H9 (cell line): ENCODE measurements around the gene DNAI2. TPM values are rescaled to one million over a fixed set of nuclear protein-coding genes. Genes with fewer than 3 reads are reported as not detected.

Experiments
- DNase-seq: peaks from one replicate; pipeline ENCODE4 v3.0.0-alpha.2; 2017
- H2AFZ ChIP-seq: one replicate; pipeline ENCODE4 v1.6.1; 2013; ENCODE audit warnings: mild to moderate bottlenecking, low read length, control low read depth, moderate library complexity
- H2AK5ac ChIP-seq: 2 replicates; pipeline ENCODE4 v1.6.1; 2013; ENCODE audit warnings: low read length, control low read depth, mixed read lengths; ENCODE audit not compliant: insufficient read length
- H2BK120ac ChIP-seq: one replicate; pipeline ENCODE4 v1.6.1; 2013; ENCODE audit warnings: low read depth, mild to moderate bottlenecking, low read length, control low read depth, inconsistent platforms; ENCODE audit not compliant: poor library complexity, severe bottlenecking
- H2BK12ac ChIP-seq: 2 replicates; pipeline ENCODE4 v1.6.1; 2013; ENCODE audit warnings: low read length, control low read depth, mixed read lengths, low read depth; ENCODE audit not compliant: insufficient read length
- H2BK15ac ChIP-seq: 2 replicates; pipeline ENCODE4 v1.6.1; 2013; ENCODE audit warnings: low read depth, low read length, control low read depth
- H2BK20ac ChIP-seq: one replicate; pipeline ENCODE4 v1.6.1; 2013; ENCODE audit warnings: low read depth, mild to moderate bottlenecking, low read length, control low read depth, inconsistent platforms; ENCODE audit not compliant: poor library complexity, severe bottlenecking
- H2BK5ac ChIP-seq: 2 replicates; pipeline ENCODE4 v1.6.1; 2013; ENCODE audit warnings: low read length, control low read depth, mixed read lengths; ENCODE audit not compliant: insufficient read length
- H3K14ac ChIP-seq: 2 replicates; pipeline ENCODE4 v1.6.1; 2013; ENCODE audit warnings: low read length, control low read depth; ENCODE audit not compliant: insufficient read depth
- H3K18ac ChIP-seq: 2 replicates; pipeline ENCODE4 v1.6.1; 2013; ENCODE audit warnings: low read depth, mild to moderate bottlenecking, mixed read lengths, low read length, control low read depth; ENCODE audit not compliant: insufficient read length
- H3K23ac ChIP-seq: 2 replicates; pipeline ENCODE4 v1.6.1; 2013; ENCODE audit warnings: low read length, control low read depth, mixed read lengths, low read depth; ENCODE audit not compliant: insufficient read length
- H3K23me2 ChIP-seq: 2 replicates; pipeline ENCODE4 v1.6.1; 2013; ENCODE audit warnings: low read depth, mild to moderate bottlenecking, mixed read lengths, low read length, control low read depth; ENCODE audit not compliant: insufficient read length, poor library complexity, severe bottlenecking
- H3K27ac ChIP-seq: 2 replicates; pipeline ENCODE4 v1.5.1; 2013; ENCODE audit warnings: low read length, control low read depth, mixed read lengths, low read depth; ENCODE audit not compliant: insufficient read length
- H3K27me3 ChIP-seq: 2 replicates; pipeline ENCODE4 v1.6.1; 2013; ENCODE audit warnings: low read length, control low read depth, inconsistent platforms; ENCODE audit not compliant: insufficient read depth
- H3K4ac ChIP-seq: 2 replicates; pipeline ENCODE4 v1.6.1; 2013; ENCODE audit warnings: low read depth, mild to moderate bottlenecking, control low read depth, inconsistent platforms, low read length, moderate library complexity
- H3K4me1 ChIP-seq: 2 replicates; pipeline ENCODE4 v1.6.1; 2013; ENCODE audit warnings: low read length, control low read depth, inconsistent platforms; ENCODE audit not compliant: insufficient read depth
- H3K4me2 ChIP-seq: 2 replicates; pipeline ENCODE4 v1.6.1; 2013; ENCODE audit warnings: low read length, control low read depth, mixed read lengths; ENCODE audit not compliant: insufficient read length, insufficient read depth
- H3K56ac ChIP-seq: 2 replicates; pipeline ENCODE4 v1.6.1; 2013; ENCODE audit warnings: low read depth, mild to moderate bottlenecking, mixed read lengths, low read length, control low read depth; ENCODE audit not compliant: insufficient read length
- H3K79me1 ChIP-seq: 2 replicates; pipeline ENCODE4 v1.6.1; 2013; ENCODE audit warnings: low read depth, mild to moderate bottlenecking, moderate library complexity, low read length, control low read depth, inconsistent platforms; ENCODE audit not compliant: insufficient read depth, poor library complexity, severe bottlenecking
- H3K79me2 ChIP-seq: 2 replicates; pipeline ENCODE4 v1.6.1; 2013; ENCODE audit warnings: low read length, control low read depth, inconsistent platforms; ENCODE audit not compliant: insufficient read depth
- H3K9ac ChIP-seq: 2 replicates; pipeline ENCODE4 v1.6.1; 2013; ENCODE audit warnings: low read length, control low read depth, mixed read lengths; ENCODE audit not compliant: insufficient read length; ENCODE audit errors: extremely low read depth
- H3K9me3 ChIP-seq: one replicate; pipeline ENCODE4 v1.6.1; 2013; ENCODE audit warnings: low read depth, low read length, inconsistent platforms; ENCODE audit not compliant: control insufficient read depth
- H3T11ph ChIP-seq: one replicate; pipeline ENCODE4 v1.6.1; 2013; ENCODE audit warnings: mild to moderate bottlenecking, low read length, control low read depth, inconsistent platforms
- H4K20me1 ChIP-seq: one replicate; pipeline ENCODE4 v1.6.1; 2013; ENCODE audit not compliant: control insufficient read depth, insufficient read length, insufficient read depth
- H4K5ac ChIP-seq: 2 replicates; pipeline ENCODE4 v1.6.1; 2013; ENCODE audit warnings: low read depth, mild to moderate bottlenecking, mixed read lengths, low read length, control low read depth; ENCODE audit not compliant: insufficient read length
- H4K8ac ChIP-seq: replicated peaks from 2 replicates; pipeline ENCODE4 v1.6.1; 2013; ENCODE audit warnings: low read length, control low read depth, mixed read lengths, low read depth; ENCODE audit not compliant: insufficient read length
- H4K91ac ChIP-seq: 2 replicates; pipeline ENCODE4 v1.6.1; 2013; ENCODE audit warnings: low read depth, mild to moderate bottlenecking, moderate library complexity, mixed read lengths, low read length, control low read depth; ENCODE audit not compliant: insufficient read length
- H3K27ac Mint-ChIP-seq, 3 experiments: 2 replicates in 2 of 3; 3 replicates in 1 of 3; pipeline ENCODE4 v1.8.0; 2020 to 2021; ENCODE audit warnings: mixed read lengths in 3 of 3, mild to moderate bottlenecking in 1 of 3, moderate library complexity in 1 of 3
- H3K27me3 Mint-ChIP-seq: 2 replicates; pipeline ENCODE4 v1.8.0; 2021; ENCODE audit warnings: low read depth, mild to moderate bottlenecking, moderate library complexity, mixed read lengths
- H3K36me3 Mint-ChIP-seq, 3 experiments: 2 replicates in 2 of 3; 3 replicates in 1 of 3; pipeline ENCODE4 v1.8.0; 2020 to 2021; ENCODE audit warnings: low read depth in 3 of 3, mixed read lengths in 3 of 3; ENCODE audit not compliant: insufficient read depth in 1 of 3
- H3K4me1 Mint-ChIP-seq, 2 experiments: 2 replicates each; pipeline ENCODE4 v1.8.0; 2020; ENCODE audit warnings: mixed read lengths in 2 of 2
- H3K4me3 Mint-ChIP-seq, 2 experiments: 2 replicates in 1 of 2; 3 replicates in 1 of 2; pipeline ENCODE4 v1.8.0; 2020 to 2021; ENCODE audit warnings: mild to moderate bottlenecking in 2 of 2, mixed read lengths in 2 of 2, moderate library complexity in 1 of 2
- H3K9me3 Mint-ChIP-seq, 2 experiments: 2 replicates in 1 of 2; 3 replicates in 1 of 2; pipeline ENCODE4 v1.8.0; 2020; ENCODE audit warnings: mild to moderate bottlenecking in 2 of 2, mixed read lengths in 2 of 2, moderate library complexity in 1 of 2
- CTCF ChIP-seq: fragments of 200-600 bp; sonication (generic); conservative IDR thresholded peaks from 3 replicates; pipeline ENCODE4 v1.8.0; 2021; ENCODE audit warnings: antibody characterized with exemption, mild to moderate bottlenecking
- WGBS: extraction: QIAGEN DNeasy Blood & Tissue Kit; methylation state at CpG from one replicate; pipeline ENCODE4 v1.1.7; 2013; ENCODE audit warnings: missing lambda C conversion rate, low lambda C conversion rate, mixed read lengths; ENCODE audit not compliant: insufficient read length; ENCODE audit errors: extremely low coverage; 5-methylcytosine and 5-hydroxymethylcytosine counted together
- total RNA-seq: library from RNA; stranded (reverse); gene quantifications from 2 replicates; pipeline ENCODE4 v1.2.1, GENCODE V29; 2021

DNAI2 gene
- total RNA-seq, 1 experiment from 2014 or later = not detected

DNA sequence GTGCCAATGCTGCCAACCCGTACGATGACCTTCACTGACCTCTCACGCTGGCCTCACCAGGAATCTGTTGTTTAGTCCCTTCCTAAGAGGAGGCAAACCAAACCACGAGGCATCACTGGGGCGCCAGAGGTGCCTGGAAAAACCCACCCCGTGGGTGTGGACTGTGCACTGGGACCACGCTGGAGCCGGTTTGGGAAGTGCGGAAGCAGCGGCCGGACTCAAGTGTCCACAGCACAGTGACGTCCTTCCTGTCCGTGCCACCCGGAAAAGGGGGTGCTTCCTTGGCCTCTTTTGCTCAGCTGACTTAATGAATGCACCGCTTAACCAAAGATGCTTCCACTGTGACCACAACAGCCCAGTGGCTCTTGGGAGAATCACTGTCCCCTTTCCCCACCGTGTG lies 43.0 kb downstream of the DNAI2 start:
- no peak overlapping the region for H4K8ac ChIP-seq
- no peak overlapping the region for H2BK20ac ChIP-seq
- no peak overlapping the region for H2BK15ac ChIP-seq
- no peak overlapping the region for H3K27ac Mint-ChIP-seq
- H3K79me2 ChIP-seq = no peaks in the 10 kb centered on the region
- H3K27ac ChIP-seq = no peak overlapping the region
- no peak overlapping the region for H3K23ac ChIP-seq
- H3K4ac ChIP-seq = no peak overlapping the region
- H4K20me1 ChIP-seq = no peaks in the 10 kb centered on the region
- no peaks in the 10 kb centered on the region for H3K23me2 ChIP-seq
- H4K5ac ChIP-seq = no peak overlapping the region
- no peaks in the 10 kb centered on the region for H3K27me3 ChIP-seq
- peaks cover 6% of the 10 kb centered on the region for H3K9me3 ChIP-seq
- H4K91ac ChIP-seq = no peak overlapping the region
- H2AK5ac ChIP-seq = no peak overlapping the region
- no peak for TF ChIP-seq CTCF
- peaks cover 4 to 7% of the 10 kb centered on the region in 2 experiments; a peak in 4 of 5 replicates for H3K9me3 Mint-ChIP-seq
- DNase-seq = no peak
- H3K9ac ChIP-seq = no peak overlapping the region
- H2BK120ac ChIP-seq = no peak overlapping the region
- peaks cover 41% of the 10 kb centered on the region for H3K27me3 Mint-ChIP-seq
- H3K4me2 ChIP-seq = no peak overlapping the region
- H3K18ac ChIP-seq = no peak overlapping the region
- WGBS = no CpG with 5 or more reads among the region's 16 CpGs
- H3T11ph ChIP-seq = no peak overlapping the region
- no peaks in the 10 kb centered on the region for H3K4me1 ChIP-seq
- no peak overlapping the region for H2AFZ ChIP-seq
- H3K4me1 Mint-ChIP-seq = no peaks in the 10 kb centered on the region
- H3K79me1 ChIP-seq = no peaks in the 10 kb centered on the region
- H3K36me3 Mint-ChIP-seq = peaks cover 0 to 6% (median 4%) of the 10 kb centered on the region in 3 experiments; a peak in 3 of 7 replicates
- no peak overlapping the region for H3K56ac ChIP-seq
- H2BK5ac ChIP-seq = no peak overlapping the region
- H3K4me3 Mint-ChIP-seq = no peak overlapping the region
- no peak overlapping the region for H3K14ac ChIP-seq
- H2BK12ac ChIP-seq = no peak overlapping the region
